A172 (cell line): ENCODE data around the gene B4GALNT3. TPM values are rescaled to one million over a fixed set of nuclear protein-coding genes. Genes with fewer than 3 reads are reported as not detected.

Experiments
- DNase-seq: peaks from one replicate; pipeline ENCODE4 v3.0.0-alpha.2; 2015; ENCODE audit warnings: low spot score
- total RNA-seq: library from RNA; depleted of rRNA; stranded (reverse); fragments of >200 nt; shearing (Covaris generic); gene quantifications from 2 replicates; pipeline ENCODE4 v1.2.3, GENCODE V29; 2014

Gene B4GALNT3
- total RNA-seq, 1 experiment from 2014 or later, result 1.9 TPM

DNA sequence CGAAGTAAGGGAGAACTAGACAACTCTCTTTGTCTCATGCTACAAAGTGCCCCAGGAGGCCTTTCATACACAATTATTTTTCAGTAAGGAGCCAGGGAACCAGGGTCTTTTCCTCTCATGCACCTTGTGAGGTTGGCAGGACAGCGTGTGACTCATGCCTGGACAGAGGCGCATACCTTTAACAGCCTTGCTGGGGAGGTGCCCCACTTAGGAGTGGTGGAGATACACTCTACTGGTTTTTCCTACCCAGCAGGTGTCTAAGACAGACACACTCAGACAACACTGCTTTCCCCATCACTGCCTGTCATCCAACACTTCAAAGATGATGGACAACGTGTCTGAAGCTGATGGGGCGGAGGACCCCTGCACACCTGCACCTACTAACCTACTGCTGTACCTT is 49.1 kb downstream of the B4GALNT3 start:
- no peak for DNase-seq

DNA sequence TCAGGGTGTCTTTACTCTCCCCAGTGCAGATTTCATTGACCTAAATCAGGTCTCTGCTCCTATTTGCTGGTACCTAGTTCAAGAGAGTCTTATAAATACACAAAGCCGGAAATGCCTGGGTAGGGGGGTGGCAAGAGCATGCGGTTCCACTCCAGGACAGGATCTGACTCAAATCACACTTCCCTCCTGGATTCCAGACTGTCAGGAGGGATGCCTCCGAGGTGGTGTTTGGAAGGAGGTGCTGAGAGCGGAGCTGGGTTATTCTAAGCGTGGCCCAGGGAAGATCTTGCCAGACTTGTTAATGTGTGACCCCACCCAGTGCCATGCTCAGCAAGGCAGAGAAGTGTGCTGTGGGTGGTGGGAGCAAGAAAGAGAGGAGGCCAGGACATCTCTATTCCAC is 49.8 kb downstream of the B4GALNT3 start:
- DNase-seq, result peak; percentile 61

DNA sequence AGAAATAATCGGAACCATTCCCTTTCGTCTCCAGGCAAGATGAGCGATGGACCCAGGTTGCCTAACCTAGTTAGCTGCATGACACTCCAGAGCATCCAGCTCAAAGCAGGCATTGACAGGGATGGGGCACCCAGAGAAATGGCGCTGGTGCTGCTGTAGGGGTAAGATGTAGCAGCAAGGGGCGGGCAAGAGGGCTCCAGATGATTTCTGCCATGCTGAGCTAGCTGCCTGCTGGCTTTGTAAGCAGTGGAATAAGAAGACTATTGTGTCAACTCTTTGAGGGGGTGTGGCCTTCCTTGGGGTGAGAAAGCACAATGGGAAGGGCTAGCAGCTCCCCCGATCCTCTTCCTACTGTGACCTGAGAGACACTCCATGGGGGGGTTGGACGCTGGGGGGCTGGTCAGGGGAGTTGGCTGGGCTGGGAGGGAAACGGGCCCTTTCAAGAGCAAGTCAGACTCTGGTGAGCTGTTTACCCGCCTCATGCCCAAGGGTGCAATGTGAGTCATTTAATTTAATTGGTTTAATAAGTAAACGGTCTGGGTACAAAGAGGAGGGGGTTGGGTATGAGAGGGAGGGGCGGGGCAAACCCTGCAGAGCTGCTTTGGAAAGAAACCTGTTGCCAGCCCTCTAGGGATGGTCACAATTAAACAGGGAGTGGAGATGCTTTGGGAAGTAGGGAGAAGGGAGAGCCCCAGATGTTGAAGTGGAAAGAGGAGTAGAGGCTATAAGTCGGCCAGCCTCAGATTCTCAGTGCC is 50.5 kb downstream of the B4GALNT3 start:
- peak; percentile 34 for DNase-seq

DNA sequence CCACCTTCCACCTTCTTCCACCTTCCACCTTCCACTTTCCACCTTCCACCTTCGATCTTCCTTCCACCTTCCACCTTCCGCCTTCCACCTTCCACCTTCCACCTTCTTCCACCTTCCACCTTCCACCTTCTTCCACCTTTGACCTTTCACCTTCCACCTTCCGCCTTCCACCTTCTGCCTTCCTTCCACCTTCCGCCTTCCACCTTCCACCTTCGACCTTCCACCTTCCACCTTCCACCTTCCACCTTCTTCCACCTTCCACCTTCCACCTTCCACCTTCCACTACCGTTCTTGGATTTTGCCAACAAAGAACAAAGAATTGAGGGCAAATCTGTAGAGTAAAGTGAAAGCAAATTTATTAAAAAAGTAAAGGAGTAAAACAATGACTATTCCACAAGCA is 53.2 kb downstream of the B4GALNT3 start:
- no peak for DNase-seq

DNA sequence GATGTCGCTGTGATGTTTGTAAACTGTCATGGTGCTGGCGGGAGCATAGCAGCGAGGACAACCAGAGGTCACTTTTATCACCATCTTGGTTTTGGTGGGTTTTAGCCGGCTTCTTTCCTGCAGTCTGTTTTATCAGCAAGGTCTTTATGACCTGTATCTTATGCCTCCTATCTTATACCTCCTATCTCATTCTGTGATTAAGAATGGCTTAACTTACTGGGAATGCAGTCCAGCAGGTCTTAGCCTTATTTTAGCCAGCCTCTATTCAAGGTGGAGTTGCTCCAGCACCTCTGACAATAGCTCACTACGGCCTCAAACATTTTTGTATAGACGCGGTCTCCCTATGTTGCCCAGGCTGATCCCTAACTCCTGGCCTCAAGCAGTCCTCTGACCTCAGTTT is 53.7 kb downstream of the B4GALNT3 start:
- no peak for DNase-seq

DNA sequence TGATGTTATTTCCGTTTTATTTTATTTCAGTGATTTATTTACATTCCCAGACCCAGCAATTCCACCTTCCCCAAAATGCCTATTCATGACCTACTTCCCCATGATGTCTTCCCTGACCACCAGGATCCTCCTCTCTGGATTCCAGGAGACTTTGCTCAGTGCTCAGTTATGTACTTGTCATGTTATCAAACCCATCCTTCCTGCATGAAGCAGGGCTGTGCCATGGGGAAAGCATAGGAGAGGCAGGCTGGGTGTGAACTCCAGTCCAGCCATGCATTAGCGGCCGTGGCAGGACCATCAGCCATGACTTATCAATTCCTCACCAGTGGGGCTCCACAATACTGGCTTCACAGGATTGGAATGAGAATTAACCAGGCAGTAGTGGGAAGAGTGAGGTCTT is 57.8 kb downstream of the B4GALNT3 start:
- no peak for DNase-seq

DNA sequence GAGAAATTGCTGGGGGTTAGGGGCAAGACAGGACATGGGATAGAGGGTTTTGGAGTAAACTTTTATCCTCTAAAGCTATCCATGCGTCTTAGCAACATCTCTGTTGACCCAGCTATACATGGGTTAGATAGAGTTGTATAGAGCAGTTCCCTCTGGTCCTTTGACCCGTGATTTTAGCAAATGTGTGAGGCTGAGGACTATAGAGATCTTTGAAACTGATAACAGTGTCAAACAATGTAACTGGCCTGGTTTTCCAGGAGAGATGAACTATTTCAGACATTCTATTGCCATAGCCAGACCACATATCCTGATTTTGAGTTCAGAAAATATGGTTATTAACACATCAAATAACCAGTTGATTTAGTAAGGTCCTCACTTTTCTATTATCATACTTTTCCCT is 60.4 kb downstream of the B4GALNT3 start:
- no peak for DNase-seq

DNA sequence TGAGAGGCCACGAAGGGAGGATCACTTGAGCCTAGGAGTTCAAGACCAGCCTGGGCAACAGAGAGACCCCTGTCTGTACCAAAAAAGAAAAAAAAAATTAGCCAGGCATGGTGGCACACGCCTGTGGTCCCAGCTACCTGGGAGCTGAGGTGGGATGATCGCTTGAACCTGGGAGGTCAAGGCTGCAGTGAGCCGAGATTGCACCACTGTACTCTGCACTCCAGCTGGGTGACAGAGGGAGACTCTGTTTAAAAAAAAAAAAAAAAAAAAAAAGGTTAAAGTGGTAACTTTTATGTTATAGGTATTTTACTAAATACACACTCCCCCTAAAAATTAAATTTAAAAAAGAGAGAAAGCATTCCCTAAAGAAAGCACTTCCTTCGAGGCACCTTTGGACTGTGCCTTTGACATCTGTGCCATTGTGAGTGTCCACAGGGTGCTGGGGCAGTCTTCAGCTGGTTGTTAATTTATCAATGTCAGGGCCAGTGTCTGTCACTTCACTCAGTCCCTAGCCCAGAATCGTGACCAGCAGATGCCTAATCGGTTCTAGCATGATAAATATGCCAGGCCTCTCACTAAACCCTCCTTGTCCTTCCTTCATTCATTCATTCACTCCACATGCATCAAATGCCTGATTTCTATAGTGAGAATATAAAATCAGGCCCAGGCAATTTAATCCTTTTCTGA is 63.1 kb downstream of the B4GALNT3 start:
- no peak for DNase-seq

DNA sequence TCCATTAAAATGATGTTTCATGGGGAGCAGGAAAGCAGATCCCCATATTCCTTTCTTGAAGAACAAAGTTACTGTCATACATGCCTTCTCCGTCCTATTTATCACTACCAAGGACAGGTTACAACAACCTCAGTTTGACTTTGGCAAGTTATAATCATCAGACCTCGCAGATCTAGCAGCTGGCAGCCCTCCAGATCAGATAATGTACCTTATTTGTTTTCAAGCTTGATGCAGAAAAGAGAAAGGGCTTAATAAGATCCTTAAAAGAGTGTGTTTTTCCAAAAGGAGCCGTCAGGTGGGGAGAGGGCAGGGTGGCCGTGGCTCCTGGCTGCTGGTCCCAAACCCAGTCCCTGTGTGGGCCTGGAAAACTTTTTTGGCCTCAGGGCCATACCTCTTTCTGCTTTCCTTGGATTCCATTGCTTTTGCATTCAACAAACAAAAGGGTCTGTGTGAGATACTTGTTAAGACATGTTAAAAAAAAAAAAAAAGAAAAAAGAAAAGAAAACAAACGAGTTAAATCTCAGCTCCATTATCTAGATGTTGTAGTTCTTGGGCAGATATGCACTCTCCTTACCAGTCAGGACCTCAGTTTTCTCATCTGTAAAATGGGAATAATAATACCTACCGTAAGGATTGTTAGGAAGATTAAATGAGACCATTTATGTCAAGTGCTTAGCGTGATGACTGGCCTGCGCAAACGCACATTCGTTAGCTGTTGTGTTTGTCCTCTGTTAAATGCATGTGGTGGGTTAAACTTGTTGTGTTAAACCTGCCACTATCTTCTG is 64.6 kb downstream of the B4GALNT3 start:
- no peak for DNase-seq

DNA sequence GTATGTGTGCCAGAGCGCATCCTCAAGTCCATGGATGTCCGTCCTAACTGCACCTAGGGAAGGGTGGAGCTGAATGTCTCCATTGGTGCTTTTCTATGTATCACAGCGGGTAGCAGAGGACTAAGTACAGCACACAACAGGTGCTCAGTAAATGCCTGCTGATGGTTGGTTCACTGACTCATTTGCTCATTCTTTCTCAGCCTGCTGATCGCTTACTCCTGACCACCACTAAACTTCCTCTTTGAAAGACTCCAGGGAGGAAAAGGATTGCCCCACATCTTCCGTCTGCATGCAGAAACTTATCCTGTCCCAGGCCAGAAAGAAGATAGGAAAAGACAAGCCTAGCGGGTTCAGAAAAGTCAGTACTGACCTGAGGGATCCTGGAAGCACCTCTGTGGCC is 66.3 kb downstream of the B4GALNT3 start:
- no peak for DNase-seq

DNA sequence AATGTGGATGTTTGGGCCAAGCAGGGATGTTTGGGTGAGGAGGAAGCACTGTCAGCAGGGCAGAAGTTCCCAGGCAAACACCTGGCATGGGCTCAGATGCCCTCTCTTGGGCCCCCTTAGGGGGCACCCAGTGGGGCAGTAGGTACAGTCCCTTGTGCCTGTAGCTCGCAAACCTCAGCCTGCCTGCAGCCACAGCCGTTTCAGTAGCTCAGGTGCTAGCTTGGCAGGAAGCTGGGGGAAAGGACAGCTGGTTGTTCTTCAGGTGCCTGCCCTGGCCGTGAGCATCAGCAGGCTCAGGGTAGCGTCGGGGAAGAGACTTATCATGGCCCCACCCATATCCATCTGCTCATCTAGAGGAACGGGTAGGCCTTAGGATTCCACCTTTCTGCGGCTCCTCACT is 67.5 kb downstream of the B4GALNT3 start:
- no peak for DNase-seq

DNA sequence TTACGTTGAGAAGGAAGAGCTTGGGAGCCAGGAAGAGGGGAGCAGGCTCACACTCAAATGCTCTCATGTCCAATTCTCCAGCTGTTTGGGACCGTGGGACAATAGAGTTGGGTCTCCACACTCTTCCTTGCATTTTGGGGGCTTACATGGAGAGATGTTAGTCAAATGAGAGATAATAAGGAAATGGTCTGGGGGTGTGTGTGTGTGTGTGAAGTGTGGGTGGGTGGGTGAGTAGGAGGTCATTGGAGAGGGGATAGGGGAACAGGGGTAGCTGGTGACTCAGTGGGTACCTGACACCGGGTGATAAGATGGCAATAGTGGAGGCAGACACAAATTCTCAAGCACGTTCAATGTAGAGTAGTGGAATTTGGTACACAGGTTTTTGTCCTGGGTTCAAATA is 68.0 kb downstream of the B4GALNT3 start:
- DNase-seq, result no peak

DNA sequence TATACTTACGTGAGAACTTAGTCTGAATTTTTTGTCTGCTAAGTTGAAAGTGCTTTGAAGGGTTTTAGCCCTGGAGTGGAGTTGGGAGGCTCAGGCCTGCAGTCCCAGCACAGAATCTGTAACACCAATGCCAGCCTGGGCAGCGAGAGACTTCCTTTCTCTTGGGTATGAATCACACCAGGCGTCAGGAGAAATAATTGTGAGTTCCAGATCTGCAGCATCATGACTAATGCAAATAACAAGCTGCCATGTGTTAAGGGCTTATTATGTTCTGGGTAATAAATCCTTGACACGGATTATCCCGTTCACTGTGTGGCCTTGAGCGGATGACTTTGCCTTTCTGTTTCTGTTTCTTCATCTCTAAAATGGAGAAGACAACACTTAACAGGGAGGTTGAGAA is 70.6 kb downstream of the B4GALNT3 start:
- DNase-seq, result peak; percentile 86

DNA sequence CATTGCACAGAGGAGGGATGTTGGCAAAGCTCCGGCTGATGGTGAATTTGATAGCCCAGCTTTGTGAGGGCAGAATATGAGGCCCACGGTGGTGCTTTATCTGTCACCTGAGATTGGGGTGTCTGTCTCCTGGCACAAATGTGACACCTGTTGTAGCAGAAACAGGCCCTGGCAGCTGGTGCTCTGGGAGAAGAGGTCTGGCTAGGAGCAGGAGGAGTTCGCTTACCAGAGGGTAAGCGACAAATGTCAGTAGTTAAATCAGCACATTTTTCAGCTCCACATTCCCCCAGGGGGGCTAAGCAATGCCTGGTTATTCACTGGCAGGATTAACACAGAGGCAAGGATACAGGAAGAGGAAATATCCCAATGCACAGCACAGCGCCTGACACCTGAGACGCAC is 71.1 kb downstream of the B4GALNT3 start:
- no peak for DNase-seq

DNA sequence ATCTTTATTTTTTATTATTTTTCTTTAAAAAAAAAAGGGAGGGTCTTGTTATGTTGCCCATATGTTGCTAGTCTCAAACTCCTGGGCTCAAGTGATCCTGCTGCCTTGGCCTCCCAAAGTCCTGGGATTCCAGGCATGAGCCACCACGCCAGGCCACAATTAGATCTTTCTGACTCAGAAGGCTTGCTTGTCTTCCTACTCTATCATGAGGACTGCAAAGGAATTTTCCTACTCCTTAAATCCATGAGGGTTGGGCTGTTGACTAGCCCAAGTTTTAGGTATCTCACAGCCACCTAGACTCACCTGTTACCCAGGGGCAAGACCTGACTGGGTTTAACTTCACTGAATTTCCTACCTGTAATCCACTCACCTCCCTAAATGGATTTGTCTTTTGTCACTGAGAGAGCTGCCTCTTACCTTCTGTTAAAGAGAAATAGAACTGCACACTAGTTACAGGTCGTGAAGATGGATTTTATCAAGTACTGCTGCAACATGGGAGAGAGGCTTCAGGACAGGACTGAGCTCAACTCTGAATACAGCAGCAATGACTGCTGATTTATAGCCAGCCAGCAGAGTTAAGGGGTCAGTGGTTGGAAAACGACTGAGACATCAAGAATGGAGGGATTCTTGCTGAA is 72.3 kb downstream of the B4GALNT3 start:
- no peak for DNase-seq

DNA sequence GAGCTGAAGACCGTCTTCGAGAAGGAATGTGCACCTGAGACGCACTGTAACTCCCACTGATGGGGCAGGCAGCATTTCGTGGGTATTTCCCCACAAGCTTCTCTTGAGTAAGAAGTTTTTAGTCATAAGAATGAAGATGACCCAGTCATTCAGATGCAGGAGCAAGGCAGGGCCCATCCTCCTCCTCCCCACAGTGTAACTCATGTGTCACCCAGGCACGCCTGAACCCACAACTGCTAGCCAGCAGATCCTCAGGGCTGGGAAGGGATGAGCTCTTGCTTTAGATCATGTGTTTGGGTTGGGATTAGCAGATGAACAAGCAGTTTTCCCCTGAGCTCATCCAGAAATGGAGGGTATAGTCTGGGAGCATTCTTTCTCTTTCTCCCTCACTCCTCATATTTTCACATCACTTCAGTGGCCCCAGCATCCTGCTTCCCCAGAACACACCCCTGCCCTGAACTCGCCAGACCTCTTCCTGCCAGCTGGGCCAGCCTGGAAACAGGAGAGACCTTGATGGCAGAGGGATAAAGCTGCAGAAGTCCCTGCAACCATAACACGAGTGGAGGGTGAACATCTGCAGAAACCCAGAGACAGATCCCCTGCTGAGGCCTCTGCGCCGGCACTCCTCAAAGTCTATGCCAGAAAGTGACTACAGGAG is 73.3 kb downstream of the B4GALNT3 start:
- DNase-seq, result peak; percentile 53

DNA sequence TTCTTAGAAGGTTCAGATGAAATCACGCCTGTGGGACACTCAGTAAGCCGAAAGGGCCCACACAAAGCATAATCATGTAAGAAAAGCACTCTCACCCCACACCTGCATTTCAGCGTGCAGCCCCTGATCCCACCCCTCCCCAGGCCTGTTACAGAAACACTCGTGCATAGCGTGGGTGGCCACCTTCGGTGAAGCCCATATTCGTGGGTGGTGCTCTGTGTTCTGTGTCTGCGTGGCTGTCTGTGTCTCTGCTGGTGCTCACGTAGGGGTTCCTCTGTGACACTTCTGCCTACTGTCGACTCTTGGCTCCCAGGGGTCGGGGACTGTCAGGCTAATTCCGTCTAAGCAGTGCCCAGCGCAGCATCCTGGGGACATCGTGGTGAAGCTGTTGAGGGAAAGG is 74.0 kb downstream of the B4GALNT3 start:
- no peak for DNase-seq

DNA sequence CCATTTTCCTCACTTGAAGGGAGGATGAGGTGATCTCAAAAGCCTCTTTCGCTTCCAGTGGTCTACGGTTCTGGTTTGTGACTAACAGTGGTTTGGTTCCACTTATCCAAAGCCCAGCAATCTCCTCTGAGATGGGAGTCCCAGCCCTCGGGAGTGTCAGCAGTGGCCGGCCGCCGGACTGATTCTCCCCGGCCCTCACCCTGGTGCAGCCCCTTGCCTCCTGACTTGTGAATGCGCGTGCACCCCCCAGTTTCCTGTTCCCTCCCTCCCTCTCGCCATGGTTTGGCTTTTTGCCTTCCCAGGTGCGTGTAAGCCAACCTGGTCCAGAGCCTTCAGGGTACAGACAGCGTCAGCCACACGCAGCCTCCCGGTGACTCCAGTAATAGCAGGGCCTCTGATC is 74.5 kb downstream of the B4GALNT3 start:
- DNase-seq, result no peak

DNA sequence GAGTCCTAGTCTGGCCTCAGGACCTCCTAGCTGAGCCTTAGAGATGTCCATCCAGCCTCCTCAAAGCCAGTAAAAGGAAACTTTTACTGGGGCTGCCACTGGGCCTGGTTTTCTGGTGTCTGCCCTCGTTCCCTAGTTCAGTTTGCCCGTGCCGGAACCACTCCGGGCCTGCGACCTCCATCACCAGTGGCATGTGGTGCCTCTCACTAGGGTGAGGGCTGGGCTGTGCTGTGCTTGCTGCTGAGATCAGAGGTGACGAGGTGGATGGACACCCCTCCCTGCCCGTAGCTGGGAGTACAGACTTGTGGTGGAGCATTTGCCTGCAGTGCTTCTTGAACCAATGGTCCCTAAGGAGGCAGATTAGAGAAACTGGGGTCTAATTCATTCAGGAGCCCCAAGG is 75.7 kb downstream of the B4GALNT3 start:
- no peak for DNase-seq

DNA sequence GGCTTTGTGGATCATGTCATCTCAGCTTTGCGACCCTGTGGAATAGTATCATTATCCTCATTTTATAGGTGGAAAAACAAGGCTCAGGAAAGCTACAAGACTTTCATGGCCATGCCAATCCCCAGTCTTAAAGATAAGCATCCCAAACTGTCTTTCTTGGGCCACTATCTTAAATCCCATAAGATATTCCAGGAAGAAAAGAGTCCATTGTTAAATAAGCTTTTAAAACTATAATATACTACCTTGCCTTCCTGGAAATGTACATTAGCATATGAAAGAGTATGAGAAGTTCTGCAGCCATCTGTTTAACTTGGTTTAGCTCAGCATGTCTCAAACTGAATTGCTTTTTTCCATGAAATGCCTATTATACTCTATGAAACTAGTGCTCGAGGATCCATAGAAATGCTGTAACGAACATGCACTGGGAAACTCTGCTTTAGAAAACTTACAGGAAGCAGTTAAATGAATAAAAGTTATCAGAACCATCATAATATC is 77.1 kb downstream of the B4GALNT3 start:
- no peak for DNase-seq

DNA sequence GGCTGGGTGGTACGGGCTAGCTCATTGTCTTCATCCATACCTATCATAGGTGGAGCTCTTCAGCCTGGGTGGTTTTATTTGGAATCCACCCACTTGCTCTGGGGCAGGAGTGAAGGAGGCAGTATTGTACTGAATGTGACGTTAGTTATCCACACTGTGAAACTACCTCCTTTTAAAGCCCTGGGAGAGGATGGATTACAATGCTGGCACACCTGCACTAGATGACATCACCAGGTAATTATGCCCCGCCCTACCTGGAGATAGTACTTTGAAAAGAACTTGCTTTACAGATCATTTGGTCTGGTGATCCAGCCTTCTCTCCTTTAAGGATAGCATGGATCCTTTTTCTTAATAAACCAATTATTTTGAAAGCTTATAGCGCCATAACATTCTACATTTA is 78.0 kb downstream of the B4GALNT3 start:
- no peak for DNase-seq
